GM19467 (cell line): ENCODE data around the gene ABHD15.

Experiments
- ATAC-seq: cut with Tn5 transposase; IDR thresholded peaks from one replicate; pipeline ENCODE4 v1.9.1; 2021; ENCODE audit warnings: mild to moderate bottlenecking, moderate library complexity; ENCODE audit not compliant: unreplicated experiment

ABHD15 gene

GRCh38 chr17:29583324-29584248 is 16.7 kb upstream of the ABHD15 start:
- ATAC-seq: no peak

DNA sequence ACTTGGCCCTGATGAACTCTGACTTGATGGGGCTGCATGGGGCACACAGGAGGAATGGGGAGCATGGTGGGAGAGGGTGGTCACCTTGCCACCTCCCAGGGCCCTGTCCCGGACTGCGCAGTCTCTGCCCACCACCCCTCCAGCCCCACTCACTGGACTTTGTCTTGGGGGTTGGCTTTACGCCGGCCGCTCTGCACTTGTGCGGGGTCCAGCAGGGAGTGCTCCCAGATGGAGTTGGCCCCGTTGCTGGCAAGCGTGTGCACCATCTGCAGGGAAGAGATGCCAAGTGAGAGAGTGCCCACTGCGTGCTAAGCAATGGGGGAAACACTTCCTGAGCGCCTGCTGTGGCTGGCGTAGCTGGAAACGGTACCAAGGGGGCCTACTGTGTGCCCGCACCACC is 15.9 kb upstream of the ABHD15 start:
- ATAC-seq: no peak

GRCh38 chr17:29582254-29582765 is 15.5 kb upstream of the ABHD15 start:
- ATAC-seq: no peak

- ATAC-seq: no peak
These were observed 14.9 kb upstream of the ABHD15 start for GRCh38 chr17:29581583-29582253.

DNA sequence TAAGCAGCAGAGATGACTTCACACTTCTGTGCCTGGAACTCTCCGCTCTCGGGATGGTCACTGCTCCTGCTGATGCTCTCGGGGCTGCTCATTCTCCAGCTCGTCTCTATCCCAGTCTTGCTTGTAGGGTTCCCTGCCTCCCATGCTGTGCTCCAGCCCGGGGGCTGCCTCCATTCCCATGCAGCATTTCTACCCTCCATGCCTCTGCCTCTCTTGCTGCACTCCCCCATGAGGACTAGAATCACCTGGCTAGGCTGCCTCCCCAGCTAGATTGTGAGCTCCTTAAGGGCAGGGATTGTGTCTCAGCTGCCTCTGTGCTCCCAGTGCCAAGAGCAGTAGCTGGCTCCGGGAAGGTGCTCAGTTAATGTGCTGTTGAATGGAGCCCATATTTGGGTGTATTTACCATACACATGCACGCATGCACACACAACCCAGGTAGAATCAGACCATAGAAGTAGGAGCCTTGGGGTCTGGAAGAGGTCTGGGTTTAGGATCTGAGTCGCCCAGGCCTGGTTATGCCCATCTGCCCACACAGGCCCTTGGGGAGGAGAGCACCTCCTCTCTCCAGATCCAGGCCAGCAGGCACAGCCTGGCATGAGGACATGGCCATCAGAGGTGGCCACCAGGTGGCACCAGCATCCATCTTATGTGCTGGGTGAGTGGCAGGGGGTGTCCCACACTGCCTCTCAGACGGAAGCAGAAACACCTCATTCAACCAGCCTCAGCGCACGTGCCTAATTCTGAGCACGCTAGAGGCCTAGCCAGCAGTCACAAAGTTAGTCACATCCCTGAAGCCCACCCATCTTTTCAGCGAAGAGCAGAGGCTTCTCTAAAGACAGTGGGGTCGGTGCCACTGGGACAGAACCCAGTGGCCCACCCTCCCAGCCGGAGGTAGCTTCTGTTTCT is 13.3 kb upstream of the ABHD15 start:
- ATAC-seq: peak; percentile 70

DNA sequence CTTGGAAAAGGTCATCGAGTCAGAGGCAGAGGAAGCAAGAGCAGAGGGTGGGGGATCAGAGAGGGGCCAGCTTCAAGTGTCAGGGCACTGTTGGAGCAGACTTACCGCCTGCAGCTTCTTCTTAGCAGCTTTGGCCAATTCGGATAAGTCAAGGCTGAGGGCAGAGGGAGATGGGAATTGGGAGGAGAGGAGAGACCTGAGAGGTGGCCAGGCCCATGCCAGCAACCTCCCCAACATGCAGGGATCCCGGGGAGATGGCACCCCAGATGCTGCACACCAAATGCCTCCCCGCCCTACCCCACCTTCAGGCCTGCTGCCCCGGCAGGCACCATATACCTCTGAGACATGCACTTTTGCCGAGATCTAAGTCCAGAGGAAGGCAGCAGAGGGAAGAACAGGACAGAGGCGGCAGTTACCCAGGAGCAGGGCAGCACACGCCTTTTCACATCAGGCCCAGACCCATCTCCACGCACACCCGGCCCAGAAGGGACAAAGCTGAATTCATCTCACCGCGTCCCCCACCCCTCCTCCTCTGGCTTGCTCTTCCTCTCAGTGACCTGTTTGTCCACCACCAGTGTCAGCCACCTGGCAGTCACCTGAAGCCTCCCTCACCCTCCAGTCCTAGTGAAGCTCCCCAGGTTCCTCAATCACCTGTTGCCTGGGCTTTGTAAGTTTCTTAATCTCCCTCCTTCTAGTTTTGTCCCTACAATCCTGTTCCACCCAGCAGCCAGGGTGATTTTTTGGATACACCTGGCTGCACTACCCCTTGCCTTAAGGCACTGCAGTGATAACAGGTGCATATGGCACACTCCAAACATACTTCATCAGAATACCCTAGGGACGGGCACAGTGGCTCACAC is 12.0 kb upstream of the ABHD15 start:
- no peak for ATAC-seq

DNA sequence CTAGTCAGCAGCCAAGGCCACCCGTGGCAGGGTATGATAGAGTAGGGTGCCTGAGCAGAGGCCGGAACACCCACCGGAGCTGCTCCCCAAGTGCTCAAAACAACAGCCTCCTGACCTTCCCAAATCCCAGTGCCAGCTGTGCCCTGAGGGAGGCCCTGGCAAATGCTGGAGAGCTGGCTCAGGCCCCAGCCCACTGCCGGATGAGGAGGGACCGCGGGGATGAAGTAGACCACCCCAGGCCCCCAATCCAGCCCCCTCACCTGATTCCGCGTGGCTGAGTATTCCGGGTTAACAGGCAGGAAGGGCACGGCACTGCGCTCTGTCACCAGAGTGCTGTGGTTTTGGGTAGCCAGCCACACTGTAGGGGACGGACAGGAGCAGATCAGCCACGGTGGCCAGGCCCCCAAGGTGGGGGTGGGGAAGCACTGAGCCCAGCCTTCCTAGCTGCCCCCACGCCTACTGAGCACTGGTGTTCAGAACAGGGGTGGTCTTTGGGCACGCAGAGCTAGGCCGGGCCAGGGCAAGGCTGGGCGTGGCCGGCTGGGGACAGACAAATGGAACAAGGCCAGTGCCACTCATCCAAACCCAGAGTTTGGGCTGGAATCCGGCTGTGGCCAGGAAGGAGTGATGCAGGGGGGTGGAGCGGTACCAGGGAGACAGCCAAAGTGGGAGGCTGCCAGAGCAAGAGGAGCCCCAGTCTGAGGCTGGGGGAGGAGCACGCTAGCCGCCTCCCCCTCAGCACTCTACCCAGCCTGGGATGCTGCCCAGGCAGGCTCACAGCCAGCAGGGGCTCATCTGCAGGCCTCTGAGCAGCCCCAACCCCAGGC is 10.8 kb upstream of the ABHD15 start:
- no peak for ATAC-seq

- no peak for ATAC-seq
These were observed 10.1 kb upstream of the ABHD15 start for GRCh38 chr17:29577001-29577370.

DNA sequence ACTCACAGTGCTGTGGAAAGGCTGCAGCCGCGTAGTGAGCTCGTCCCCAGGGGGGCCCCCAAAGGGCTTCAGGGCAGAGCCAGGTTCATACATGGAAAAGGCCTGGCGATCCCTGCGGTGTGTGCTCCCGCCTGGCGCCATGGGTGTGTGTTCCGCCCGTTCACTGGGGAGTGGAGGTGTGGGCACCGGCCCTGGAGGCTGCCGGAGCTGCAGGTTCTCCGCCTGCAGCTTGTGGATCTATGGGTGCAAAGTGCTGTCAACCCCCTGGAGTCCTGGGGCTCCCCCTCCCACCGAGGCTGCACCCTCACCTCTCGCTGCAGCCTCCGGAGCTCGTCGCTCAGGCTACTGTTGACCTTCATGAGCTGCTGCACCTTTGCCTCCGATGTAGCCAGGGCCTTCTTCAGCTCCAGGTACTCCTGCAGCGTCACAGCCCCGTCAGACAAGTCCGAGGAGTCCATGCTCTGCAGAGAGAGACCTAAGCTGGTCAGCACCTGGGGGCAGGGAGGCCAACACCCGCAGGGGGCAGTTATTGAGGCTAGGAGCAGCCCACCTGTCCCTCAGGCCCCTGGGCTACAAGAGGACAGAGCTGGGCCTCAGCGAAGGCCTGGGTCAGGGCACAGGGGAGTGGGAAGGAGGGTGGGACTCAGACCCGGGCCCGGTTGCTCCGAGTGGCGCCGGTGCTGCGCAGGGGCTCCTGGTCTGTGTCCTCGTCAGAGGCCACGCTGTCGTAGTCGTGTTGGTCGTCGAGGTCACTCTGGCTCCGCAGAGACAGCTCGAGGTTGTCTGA is 9.6 kb upstream of the ABHD15 start:
- no peak for ATAC-seq

DNA sequence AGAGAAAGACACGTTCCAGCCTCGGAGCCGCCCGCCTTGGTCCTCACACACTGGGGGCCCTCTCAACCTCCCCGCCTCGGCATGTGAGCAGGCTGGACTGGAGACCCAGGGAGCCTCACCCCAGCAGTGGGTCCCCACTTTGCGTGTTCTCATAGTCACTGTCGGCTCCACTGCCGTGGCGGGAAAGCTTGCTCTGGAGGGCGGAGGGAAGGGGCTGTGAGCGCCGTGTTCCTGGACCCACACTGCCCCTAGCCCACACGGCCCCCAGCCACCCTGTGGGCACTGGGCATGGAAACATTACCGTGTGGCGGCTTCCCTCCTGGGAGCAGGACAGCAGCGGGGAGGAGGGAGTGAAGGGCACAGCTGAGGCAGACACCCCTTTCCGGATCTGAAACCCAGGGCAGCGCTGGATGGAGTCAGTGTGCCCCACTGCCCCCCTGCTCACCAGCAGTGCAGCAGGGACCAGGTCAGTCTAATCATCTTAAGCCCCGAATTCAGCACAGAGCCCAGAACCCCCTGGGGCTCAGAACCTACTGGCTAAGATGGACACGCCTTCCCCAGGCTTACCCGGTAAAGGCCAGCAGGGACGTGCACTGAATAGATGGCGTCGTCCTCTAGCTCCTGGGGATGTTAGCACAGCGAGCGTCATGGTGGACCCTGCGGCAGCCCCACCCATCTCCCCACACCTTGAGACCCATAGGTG is 8.8 kb upstream of the ABHD15 start:
- ATAC-seq: no peak

GRCh38 chr17:29574732-29575510 is 8.1 kb upstream of the ABHD15 start:
- ATAC-seq: no peak

GRCh38 chr17:29573871-29574731 is 7.3 kb upstream of the ABHD15 start:
- no peak for ATAC-seq

- no peak for ATAC-seq
These were observed 6.7 kb upstream of the ABHD15 start for GRCh38 chr17:29573558-29573869.

DNA sequence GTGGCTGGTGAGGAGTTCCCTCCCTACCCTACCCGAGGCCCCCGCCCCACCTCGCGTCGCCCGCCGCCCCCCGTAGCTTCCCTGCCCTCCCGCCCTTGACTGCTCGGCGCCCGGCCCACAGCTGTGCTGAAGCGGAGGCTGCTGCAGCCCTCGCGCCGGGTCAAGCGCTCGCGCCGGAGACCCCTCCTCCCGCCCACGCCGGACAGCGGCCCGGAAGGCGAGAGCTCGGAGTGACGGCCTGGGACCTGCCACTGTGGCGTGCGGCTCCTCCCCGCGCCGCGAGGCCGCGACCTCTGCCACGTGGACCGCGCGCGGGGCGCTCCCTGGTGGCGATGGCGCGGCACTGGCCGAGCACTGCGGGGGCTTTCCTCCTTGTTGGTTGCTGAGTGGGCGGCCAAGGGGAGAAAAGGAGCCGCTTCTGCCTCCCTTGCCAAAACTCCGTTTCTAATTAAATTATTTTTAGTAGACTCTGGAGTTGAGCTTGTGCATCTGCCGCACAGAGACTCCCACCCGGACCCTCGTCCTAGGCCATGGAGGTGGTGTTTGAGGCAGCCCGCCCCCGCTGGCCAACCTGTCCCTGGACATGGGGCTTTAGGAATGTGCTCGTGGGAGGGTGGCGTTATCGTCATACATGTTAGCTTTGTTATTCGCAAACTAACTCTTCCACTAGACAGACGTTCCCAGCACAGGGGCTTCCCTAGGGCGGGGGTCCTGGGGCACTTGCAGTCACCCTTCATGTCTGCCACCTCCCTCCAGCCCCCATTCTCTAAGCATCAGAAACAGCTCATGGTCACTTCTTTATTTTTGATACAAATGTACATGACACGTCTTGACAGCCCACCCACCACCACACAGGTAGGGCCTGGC is 6.1 kb upstream of the ABHD15 start:
- no peak for ATAC-seq

GRCh38 chr17:29571883-29572681 is 5.2 kb upstream of the ABHD15 start:
- ATAC-seq: no peak
